ENCODE results near the gene CTRB1.

The CTRB1 gene

GRCh38 chr16:75243667-75244224, 25.0 kb downstream of the CTRB1 start:
- DNase-seq = no peak

- no peak for DNase-seq
Observed at GRCh38 chr16:75244225-75244809, 25.5 kb downstream of the CTRB1 start.

- no peak for DNase-seq
Observed at GRCh38 chr16:75244844-75245758, 26.3 kb downstream of the CTRB1 start.

- DNase-seq = no peak
Observed at GRCh38 chr16:75246504-75247205, 27.9 kb downstream of the CTRB1 start.

- no peak for DNase-seq
Observed at GRCh38 chr16:75247249-75247648, 28.5 kb downstream of the CTRB1 start.

GRCh38 chr16:75248142-75248535, 29.4 kb downstream of the CTRB1 start:
- DNase-seq = no peak

GRCh38 chr16:75248536-75249380, 30.0 kb downstream of the CTRB1 start:
- DNase-seq = no peak

- no peak for DNase-seq
Observed at GRCh38 chr16:75249441-75249840, 30.7 kb downstream of the CTRB1 start.

- DNase-seq = no peak
Observed at GRCh38 chr16:75250089-75250808, 31.5 kb downstream of the CTRB1 start.

GRCh38 chr16:75250809-75251279, 32.1 kb downstream of the CTRB1 start:
- no peak for DNase-seq

- peak; percentile 63 for DNase-seq
Observed at GRCh38 chr16:75251280-75252048, 32.7 kb downstream of the CTRB1 start, which contains the start of gene BCAR1. BCAR1 (minus strand) TSS chr16:75251624; CDS start chr16:75251482, 142 bp downstream.

- DNase-seq = no peak
Observed at GRCh38 chr16:75252049-75252864, 33.5 kb downstream of the CTRB1 start.

- DNase-seq = no peak
Observed at GRCh38 chr16:75252946-75253911, 34.4 kb downstream of the CTRB1 start.

- no peak for DNase-seq
Observed at GRCh38 chr16:75254359-75254837, 35.6 kb downstream of the CTRB1 start.

GRCh38 chr16:75256059-75256571, 37.3 kb downstream of the CTRB1 start:
- no peak for DNase-seq

GRCh38 chr16:75256696-75257343, 38.0 kb downstream of the CTRB1 start:
- DNase-seq = no peak

Measured in DMS79 treated with DMSO at 0.1 percent for 48 hours (cell line).